Stromal cell of bone marrow (primary cell): ENCODE measurements around the gene HOXC5.

ENCODE experiments used
- DNase-seq: peaks from one replicate; pipeline ENCODE4 v3.0.0-alpha.2; 2012; ENCODE audit warnings: low read depth

Gene HOXC5

DNA sequence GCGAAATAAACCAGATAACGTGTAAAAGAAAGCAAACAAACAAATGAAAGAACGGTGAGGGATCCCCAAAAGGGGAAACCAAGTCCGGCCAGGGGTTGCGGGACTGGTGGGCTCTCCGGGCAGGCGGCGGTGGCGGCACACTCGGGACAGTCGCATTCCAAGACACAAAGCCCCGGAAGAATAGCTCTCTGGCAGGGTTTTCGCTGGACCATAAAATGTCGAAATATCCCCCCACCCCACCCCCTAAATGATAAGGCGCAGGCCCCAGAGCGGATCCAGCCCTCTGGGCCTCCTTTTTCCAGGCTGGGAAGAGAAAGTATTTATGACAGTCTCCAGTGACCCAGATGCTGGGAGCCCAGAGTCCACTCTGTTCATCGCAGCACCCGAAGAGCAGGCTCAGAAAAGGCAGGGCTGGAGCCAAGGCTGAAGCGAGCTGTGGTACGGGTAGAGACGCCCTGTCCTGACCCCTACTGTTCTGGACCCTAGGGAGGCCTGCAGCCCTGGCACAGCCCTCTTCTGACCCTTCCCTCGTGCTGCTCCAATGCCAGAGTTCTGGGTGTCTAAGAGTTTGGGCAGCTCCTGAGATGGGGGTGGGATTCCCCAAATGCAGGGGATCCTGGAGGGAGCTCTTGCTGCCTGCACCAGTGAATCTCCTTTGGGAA is 26.2 kb upstream of the HOXC5 start:
- DNase-seq, result no peak

- DNase-seq, result no peak
Observed at GRCh38 chr12:54007538-54008259, 25.2 kb upstream of the HOXC5 start.

- DNase-seq, result no peak
Observed at GRCh38 chr12:54008260-54008552, 24.6 kb upstream of the HOXC5 start.

DNA sequence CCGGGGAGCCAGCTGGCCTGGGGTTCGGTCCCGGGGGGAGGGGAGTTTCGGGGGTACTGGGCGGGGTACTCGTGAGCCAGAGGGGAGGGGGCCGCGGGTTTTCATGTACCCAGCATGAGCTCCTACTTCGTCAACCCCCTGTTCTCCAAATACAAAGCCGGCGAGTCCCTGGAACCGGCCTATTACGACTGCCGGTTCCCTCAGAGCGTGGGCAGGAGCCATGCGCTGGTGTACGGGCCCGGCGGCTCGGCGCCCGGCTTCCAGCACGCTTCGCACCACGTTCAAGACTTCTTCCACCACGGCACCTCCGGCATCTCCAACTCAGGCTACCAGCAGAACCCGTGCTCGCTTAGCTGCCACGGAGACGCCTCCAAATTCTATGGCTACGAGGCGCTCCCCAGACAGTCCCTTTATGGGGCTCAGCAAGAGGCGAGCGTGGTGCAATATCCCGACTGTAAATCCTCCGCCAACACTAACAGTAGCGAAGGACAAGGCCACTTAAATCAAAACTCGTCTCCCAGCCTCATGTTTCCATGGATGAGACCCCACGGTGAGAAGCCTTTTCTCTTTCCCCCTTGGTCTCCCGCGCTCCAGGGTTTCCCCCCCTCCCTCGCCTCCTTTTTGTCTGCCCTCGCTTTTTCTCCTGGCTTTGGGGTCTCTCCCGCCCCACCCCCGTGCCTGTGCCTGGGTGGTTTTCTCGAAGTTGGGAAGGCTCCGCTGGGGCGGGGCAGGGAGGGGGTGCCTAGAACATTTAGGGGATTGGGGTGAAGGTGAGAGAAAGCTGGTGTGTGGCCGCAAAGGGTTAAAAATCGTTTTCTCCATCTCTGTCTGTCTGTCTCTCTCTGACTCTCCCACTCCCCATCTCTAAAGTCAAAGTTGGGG is 23.4 kb upstream of the HOXC5 start:
- no peak for DNase-seq

GRCh38 chr12:54010053-54010971 is 22.5 kb upstream of the HOXC5 start:
- no peak for DNase-seq

DNA sequence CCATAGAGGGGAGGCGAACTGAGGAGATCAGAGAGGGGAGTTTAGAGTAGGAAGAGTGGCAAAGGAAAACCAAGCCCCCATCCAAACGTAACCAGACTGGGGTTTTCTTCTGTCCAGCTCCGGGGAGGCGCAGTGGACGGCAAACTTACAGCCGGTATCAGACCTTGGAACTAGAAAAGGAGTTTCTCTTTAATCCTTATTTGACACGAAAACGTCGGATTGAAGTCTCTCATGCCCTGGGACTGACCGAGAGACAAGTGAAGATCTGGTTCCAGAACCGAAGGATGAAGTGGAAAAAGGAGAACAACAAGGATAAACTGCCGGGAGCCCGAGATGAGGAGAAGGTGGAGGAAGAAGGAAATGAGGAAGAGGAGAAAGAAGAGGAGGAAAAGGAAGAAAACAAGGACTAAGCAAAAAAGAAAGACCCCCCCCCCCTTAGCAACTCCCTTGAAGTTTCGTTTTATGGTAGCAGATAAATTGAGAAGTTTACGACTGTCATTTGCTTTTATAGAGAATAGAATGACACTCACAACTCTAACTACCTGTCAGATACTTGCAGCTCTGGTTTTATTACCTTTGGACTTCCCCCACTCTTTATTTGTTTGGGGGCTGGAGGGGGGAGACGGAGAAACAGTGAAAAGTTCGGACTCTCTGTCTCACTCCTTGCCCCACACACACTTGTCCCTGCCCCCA is 21.7 kb upstream of the HOXC5 start:
- DNase-seq, result no peak

- no peak for DNase-seq
Observed at GRCh38 chr12:54011665-54012532, 21.0 kb upstream of the HOXC5 start.

GRCh38 chr12:54012631-54013409 is 20.0 kb upstream of the HOXC5 start:
- no peak for DNase-seq

DNA sequence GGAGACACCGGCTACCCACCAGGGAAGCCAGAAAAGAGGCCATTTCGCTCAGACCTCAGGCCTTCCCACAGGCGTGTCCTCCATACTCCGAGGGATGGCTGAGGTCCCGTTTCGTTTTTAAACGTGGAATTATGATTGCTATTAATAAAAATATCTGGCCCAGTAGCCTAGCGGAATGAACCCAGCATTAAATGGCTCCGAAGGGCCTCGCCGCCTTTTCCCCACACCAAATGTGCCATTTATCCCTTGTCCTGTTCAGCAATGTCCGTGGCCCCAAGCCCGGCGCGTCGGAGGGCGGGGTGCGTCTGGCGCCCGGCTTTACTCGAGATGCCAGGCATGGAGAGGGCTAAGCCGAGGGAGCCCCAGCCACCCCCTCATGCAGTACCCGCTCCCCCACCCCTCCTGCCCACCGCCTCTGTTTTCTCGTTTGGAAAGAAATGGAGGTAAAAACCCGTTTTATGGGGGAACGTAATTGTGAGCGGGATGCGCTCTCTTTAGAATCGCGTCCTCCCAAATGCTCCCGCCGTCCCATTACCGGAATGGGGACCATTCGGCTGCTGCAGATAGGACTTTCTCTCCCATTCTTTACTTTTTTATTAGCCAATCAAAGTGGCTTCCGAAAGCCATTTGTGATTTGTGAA is 18.4 kb upstream of the HOXC5 start:
- DNase-seq, result no peak

DNA sequence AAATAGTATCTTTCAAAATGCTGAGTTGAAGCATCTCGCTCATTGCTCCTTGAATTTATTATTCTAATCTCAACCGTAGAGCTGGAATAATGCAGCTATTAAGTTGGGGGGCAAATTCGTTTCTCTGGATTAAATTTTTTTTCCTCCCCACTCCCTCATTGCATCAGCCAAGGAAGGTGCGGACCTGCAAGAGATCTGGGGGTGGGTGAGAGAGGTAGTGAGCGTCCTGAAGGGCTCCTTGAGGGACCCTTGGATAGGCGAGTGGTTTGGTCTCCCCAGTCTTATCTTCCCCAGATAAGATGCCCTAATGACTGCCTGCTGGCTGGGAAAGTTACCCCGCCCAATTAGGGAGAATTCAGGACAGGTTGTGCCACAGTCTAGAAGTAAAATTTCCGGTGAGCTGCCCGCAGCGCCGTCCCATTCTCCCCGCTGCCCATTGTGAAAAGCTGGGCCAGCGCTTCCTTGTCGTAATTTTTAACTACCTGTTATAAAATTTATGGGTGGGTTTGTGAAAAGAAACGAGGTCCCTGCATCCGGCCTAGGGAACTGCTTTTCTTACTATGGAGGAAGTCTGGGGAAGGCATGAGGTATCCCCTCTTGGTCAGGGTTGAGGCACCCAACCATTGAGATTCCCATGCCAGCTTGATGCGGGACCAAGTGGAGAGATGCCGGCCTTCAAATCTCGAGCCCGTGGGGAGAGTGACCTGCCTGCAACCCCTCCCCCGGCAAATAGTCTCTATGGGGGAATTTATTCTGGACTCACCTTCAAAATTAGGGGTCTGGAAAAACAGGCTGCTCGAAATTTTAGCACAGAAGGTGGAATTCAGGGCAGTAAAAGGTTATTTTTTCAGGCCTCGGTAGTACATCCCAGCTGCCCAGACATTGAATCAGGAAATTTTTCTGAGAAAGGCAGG is 17.6 kb upstream of the HOXC5 start:
- DNase-seq, result no peak

DNA sequence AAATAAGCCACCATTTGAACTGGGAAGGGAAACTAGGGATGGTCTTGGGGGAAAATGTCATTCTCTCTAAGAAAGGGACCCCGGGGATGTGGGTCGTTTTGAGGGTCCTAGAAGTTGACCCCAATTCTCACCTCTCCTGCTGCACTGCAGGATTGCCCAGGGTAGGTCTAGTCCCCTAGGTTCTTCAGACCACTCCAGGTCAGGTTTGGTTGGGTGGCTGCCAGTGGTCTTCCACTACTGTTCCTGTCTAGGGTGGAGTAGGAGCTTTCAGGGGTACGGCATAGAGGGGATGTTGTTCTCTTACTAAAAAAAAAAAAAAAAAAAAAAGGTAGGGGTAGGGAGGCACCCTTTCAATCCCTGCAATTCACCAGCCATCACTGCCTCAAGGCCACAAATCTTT is 16.8 kb upstream of the HOXC5 start:
- DNase-seq, result no peak

DNA sequence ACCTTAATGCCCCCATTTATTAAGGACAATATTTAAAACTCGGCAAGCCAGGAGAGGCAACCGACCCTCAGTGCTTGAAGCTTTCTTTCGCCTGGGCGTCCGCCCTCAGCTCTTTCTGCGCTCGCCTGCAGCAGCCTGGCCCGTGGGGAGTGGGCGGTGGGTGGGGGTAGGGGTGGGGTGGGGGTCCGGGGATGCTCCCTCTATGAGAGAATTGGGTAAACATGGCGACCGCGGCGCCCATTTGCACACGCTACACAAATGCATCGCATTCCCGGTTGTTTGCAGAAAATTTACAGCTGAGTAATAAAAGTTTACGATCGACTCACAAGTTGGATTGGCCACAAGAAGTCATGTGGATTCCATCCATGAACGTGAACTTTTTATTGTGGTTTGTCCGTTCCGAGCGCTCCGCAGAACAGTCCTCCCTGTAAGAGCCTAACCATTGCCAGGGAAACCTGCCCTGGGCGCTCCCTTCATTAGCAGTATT is 16.3 kb upstream of the HOXC5 start:
- DNase-seq, result peak; percentile 87

GRCh38 chr12:54017027-54017788 is 15.6 kb upstream of the HOXC5 start:
- DNase-seq, result no peak

DNA sequence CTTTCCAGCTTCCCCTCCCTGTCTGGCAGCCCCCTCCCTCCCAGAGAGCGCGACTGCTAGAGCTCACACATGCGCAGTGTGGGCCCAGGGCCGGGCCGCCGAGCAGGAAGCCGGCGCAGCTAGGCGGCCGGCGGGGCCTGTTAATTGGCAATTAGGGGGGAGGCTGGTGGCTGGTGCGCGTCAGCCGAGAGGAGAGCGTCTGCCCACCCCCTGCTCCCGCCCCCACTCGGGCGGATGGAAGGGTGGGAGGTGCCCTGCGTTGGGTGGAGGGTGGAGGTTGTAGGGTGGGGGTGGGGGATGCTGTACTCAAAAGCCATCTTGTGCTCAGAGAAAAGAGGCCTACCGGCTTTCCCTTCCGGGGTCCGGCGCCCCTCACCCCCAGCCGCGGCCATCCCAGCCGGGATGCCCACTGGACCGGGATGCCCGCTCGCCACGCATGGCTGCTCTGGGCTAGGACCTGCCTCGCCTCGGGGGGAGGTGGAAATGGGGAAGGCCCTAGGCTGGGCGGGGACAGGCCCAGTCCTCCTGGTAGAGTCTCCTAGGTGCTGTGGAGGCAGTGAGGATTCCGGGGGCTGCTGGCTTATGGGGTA is 14.9 kb upstream of the HOXC5 start:
- peak; percentile 92 for DNase-seq

- no peak for DNase-seq
Observed at GRCh38 chr12:54018468-54018984, 14.3 kb upstream of the HOXC5 start.

DNA sequence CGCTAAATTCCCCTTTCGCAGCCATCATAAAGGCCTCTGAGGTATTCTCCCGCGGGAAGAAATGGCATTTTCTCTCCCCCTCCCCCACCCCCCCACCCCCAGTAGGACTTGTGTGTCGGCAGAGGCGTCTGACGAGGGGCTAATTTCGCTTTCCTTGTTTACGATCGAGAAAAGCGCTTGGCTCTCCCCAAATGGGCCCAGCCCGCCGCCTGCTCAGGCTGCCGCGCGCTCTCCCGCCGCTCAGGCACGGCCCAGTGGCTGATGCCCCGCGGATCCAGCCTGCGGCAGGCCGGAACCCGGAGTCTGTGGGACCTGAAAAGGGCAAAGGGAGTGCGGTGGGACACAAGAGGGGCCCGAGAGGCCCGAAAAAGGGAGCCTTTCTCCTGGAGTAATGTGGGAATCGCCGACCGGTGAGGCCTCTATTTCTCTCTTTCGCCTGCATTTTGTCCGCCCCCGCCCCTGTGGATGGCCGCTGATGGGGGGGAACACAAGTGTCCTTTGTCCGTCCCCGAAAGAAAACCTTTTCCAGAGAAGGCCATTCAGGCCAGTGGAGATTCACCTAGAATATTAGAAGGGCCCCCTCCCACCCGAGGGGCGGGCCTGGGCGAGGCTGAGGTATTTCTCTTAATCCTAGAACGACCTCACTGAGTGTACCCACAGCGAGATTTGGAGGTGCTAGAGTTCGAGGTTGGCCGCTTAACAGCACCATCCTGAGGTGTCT is 13.6 kb upstream of the HOXC5 start:
- DNase-seq, result no peak
